MCF 10A (cell line): ENCODE data around the gene DYSF. TPM values are rescaled to one million over a fixed set of nuclear protein-coding genes. Genes with fewer than 3 reads are reported as not detected.

Experiments
- BruUV-seq: library from RNA; stranded (reverse); fragments of 400-500 nt; replicated peaks from 2 replicates; lab custom pipeline; 2021; lab: Mats Ljungman, UMichigan
- CTCF ChIA-PET: fragments of 300-600 bp; sonication (Branson Sonifier 250); formaldehyde crosslinking; extraction: SDS; loops from one replicate; lab custom pipeline; 2021; ENCODE audit warnings: antibody characterized with exemption, inconsistent platforms; lab: Yijun Ruan, JAX
- POLR2A ChIA-PET: fragments of 300-600, 350-650 bp; sonication (Branson Sonifier 250); formaldehyde crosslinking; extraction: SDS; loops from one replicate; lab custom pipeline; 2020; ENCODE audit warnings: antibody characterized with exemption, inconsistent platforms; lab: Yijun Ruan, JAX
- DNase-seq: peaks from one replicate; pipeline ENCODE4 v3.0.0-alpha.2; 2018; ENCODE audit not compliant: unreplicated experiment
- H3K27ac Mint-ChIP-seq: one replicate; pipeline ENCODE4 v1.8.0; 2022; ENCODE audit warnings: mild to moderate bottlenecking, low read depth, mixed read lengths; ENCODE audit not compliant: unreplicated experiment
- H3K27me3 Mint-ChIP-seq: one replicate; pipeline ENCODE4 v1.8.0; 2022; ENCODE audit warnings: mixed read lengths; ENCODE audit not compliant: insufficient read depth, unreplicated experiment
- H3K36me3 Mint-ChIP-seq: one replicate; pipeline ENCODE4 v1.8.0; 2022; ENCODE audit warnings: mild to moderate bottlenecking, moderate library complexity, mixed read lengths; ENCODE audit not compliant: insufficient read depth, unreplicated experiment
- H3K4me1 Mint-ChIP-seq: one replicate; pipeline ENCODE4 v1.8.0; 2022; ENCODE audit warnings: mixed read lengths; ENCODE audit not compliant: insufficient read depth, unreplicated experiment
- H3K4me3 Mint-ChIP-seq: one replicate; pipeline ENCODE4 v1.8.0; 2022; ENCODE audit warnings: mild to moderate bottlenecking, moderate library complexity, mixed read lengths; ENCODE audit not compliant: unreplicated experiment
- H3K9me3 Mint-ChIP-seq: one replicate; pipeline ENCODE4 v1.8.0; 2022; ENCODE audit warnings: mixed read lengths; ENCODE audit not compliant: unreplicated experiment
- intact Hi-C: fragments of 100-400 bp; cut with micrococcal nuclease; formaldehyde crosslinking; loops from 2 replicates; pipeline ENCODE4 v1.14.1; 2022
- total RNA-seq: library from RNA; stranded (reverse); gene quantifications from 2 replicates; pipeline ENCODE4 v1.2.3, GENCODE V29; 2022
- TF ChIP-seq, protein P1 (sequence below): fragments of 200-600 bp; IDR thresholded peaks from one replicate; pipeline ENCODE4 v1.8.0; 2022; ENCODE audit warnings: antibody characterized with exemption, mild to moderate bottlenecking; ENCODE audit not compliant: unreplicated experiment

The DYSF gene
- total RNA-seq, 1 experiment from 2014 or later = 2.0 TPM

DNA sequence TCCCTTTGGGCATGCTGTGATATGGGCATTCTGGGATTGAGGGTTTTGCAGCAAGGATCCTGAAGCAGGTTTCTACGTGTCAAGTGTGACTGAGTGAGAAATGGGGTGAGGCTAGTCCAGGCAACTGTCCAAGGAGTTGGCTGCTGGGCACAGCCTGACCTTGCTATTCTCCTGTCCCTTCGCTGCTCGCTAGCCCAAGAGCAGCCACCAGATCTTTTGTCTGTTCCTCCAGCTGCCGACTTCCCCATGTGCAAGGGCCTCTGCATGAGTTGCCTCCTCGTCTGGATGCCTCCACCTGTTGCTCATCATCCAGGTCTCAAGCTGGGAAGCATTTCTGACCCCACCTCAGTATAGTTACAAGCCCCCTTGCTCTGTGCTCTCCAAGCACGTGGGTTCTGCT lies 71.1 kb downstream of the DYSF start:
- Mint-ChIP-seq H3K36me3 (no peaks in the 10 kb centered on the region), H3K27ac (no peak overlapping the region), H3K4me1 (no peaks in the 10 kb centered on the region), H3K9me3 (no peaks in the 10 kb centered on the region), H3K27me3 (peaks cover 32% of the 10 kb centered on the region), H3K4me3 (no peak overlapping the region)
- intact Hi-C loops = no loop called here
- TF ChIP-seq, protein P1, sequence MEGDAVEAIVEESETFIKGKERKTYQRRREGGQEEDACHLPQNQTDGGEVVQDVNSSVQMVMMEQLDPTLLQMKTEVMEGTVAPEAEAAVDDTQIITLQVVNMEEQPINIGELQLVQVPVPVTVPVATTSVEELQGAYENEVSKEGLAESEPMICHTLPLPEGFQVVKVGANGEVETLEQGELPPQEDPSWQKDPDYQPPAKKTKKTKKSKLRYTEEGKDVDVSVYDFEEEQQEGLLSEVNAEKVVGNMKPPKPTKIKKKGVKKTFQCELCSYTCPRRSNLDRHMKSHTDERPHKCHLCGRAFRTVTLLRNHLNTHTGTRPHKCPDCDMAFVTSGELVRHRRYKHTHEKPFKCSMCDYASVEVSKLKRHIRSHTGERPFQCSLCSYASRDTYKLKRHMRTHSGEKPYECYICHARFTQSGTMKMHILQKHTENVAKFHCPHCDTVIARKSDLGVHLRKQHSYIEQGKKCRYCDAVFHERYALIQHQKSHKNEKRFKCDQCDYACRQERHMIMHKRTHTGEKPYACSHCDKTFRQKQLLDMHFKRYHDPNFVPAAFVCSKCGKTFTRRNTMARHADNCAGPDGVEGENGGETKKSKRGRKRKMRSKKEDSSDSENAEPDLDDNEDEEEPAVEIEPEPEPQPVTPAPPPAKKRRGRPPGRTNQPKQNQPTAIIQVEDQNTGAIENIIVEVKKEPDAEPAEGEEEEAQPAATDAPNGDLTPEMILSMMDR = no peak
- DNase-seq = peak; percentile 13
- ChIA-PET CTCF (interaction anchor here (0.7 to 1.9 kb wide), 4 partner anchors 13 to 399 kb away, joined by 3 to 11 read pairs (median 4); no protein-coding TSS in a partner anchor), POLR2A (no interaction called here)
- BruUV-seq = no TSS peak

DNA sequence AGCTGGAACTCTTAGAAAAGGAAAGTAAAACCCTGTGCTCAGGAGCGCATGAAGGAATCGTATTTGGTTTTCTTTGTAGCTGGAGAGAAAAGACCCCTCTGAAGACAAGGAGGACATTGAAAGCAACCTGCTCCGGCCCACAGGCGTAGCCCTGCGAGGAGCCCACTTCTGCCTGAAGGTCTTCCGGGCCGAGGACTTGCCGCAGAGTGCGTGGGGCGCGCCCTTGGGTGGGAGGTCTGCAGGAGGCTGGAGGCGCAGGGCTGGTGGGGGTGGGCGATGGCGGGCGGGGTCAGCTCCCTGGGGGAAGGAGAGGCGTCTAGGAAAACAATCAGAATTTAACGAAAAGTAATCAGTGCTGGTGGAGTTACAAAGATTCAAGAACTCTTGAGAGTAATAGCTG lies 72.8 kb downstream of the DYSF start:
- Mint-ChIP-seq H3K9me3 (no peaks in the 10 kb centered on the region), H3K27ac (no peak overlapping the region), H3K4me1 (peaks cover 4% of the 10 kb centered on the region), H3K27me3 (peaks cover 42% of the 10 kb centered on the region), H3K4me3 (no peak overlapping the region), H3K36me3 (no peaks in the 10 kb centered on the region)
- POLR2A ChIA-PET = interaction anchor here (0.6 kb wide), 1 partner anchor 86 kb away, joined by 3 read pairs; no protein-coding TSS in a partner anchor
- CTCF ChIA-PET = interaction anchor here (0.6 to 1.9 kb wide), 4 partner anchors 9 to 64 kb away, joined by 3 to 11 read pairs (median 4); no protein-coding TSS in a partner anchor
- BruUV-seq = no TSS peak
- intact Hi-C loops = no loop called here
- TF ChIP-seq, protein P1 = no peak
- DNase-seq = no peak

DNA sequence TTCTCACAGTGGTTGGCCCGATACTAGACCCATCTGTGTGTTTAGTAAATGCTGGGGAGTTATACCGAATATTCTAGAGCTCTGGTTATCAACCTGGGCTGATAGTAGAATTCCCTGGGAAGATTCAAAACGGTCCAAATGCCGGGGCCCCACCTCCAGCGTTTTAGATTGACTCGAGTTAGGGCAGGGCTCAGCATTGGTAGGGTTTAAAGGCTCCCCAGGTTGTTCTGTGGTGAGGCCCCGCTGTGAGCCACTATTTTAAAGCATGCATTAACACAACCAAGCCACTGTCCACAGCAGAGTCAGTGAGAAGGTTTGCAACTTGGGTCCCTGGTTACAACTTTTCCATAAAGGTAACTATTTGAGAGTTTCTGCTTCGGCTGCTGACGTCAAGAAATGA lies 73.6 kb downstream of the DYSF start:
- H3K4me3 Mint-ChIP-seq = no peak overlapping the region
- no peak for DNase-seq
- ChIA-PET POLR2A (no interaction called here), CTCF (interaction anchor here (0.6 to 1.1 kb wide), 4 partner anchors 8 to 1054 kb away, joined by 3 to 4 read pairs (median 3); no protein-coding TSS in a partner anchor)
- peaks cover 37% of the 10 kb centered on the region for H3K27me3 Mint-ChIP-seq
- no peak overlapping the region for H3K27ac Mint-ChIP-seq
- peaks cover 2% of the 10 kb centered on the region for H3K9me3 Mint-ChIP-seq
- no TSS peak for BruUV-seq
- no peaks in the 10 kb centered on the region for H3K36me3 Mint-ChIP-seq
- peaks cover 4% of the 10 kb centered on the region for H3K4me1 Mint-ChIP-seq
- TF ChIP-seq, protein P1 = no peak
- intact Hi-C loops = no loop called here

DNA sequence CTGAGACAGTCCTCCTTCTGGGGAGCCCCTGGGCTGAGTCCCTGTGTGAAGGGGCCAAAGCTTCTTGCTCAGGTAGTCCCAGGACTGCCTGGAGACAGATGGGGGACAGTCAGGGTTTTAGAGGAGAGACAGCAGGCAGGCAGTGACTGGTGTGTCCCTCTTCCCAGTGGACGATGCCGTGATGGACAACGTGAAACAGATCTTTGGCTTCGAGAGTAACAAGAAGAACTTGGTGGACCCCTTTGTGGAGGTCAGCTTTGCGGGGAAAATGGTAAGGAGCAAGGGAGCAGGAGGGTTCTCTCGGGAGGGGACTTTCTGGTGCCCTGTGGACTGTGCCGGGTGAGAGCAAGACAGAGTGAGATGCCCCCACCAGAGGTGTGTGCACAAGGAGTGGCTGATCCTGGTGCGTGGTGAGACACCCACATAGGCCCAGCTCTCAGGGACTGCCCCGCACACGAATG lies 74.8 kb downstream of the DYSF start:
- DNase-seq = no peak
- no TSS peak for BruUV-seq
- Mint-ChIP-seq H3K9me3 (peaks cover 8% of the 10 kb centered on the region), H3K36me3 (no peaks in the 10 kb centered on the region), H3K27me3 (peaks cover 28% of the 10 kb centered on the region), H3K4me1 (peaks cover 4% of the 10 kb centered on the region), H3K4me3 (no peak overlapping the region), H3K27ac (no peak overlapping the region)
- ChIA-PET POLR2A (interaction anchor here (0.7 kb wide), 1 partner anchor 973 kb away, joined by 4 read pairs; no protein-coding TSS in a partner anchor), CTCF (interaction anchor here (0.7 to 1.1 kb wide), 4 partner anchors 18 to 1052 kb away, joined by 3 to 6 read pairs (median 4); no protein-coding TSS in a partner anchor)
- intact Hi-C loops = no loop called here
- TF ChIP-seq, protein P1 = no peak
